Activated CD8-positive, alpha-beta memory T cell treated with anti-CD3 and anti-CD28 coated beads for 48 hours (primary cell): ENCODE results near the gene PRKRA.
"Not testable (repeated sequence)": the region's sequence is repeated elsewhere in the genome, so short reads cannot be mapped to it uniquely, and the experiment has no call there.

Experiments
- DNase-seq, 3 experiments: peaks; one replicate each; pipeline ENCODE4 v3.0.0-alpha.2; 2020; ENCODE audit warnings: low read depth in 2 of 3, low spot score in 2 of 3

The PRKRA gene

DNA sequence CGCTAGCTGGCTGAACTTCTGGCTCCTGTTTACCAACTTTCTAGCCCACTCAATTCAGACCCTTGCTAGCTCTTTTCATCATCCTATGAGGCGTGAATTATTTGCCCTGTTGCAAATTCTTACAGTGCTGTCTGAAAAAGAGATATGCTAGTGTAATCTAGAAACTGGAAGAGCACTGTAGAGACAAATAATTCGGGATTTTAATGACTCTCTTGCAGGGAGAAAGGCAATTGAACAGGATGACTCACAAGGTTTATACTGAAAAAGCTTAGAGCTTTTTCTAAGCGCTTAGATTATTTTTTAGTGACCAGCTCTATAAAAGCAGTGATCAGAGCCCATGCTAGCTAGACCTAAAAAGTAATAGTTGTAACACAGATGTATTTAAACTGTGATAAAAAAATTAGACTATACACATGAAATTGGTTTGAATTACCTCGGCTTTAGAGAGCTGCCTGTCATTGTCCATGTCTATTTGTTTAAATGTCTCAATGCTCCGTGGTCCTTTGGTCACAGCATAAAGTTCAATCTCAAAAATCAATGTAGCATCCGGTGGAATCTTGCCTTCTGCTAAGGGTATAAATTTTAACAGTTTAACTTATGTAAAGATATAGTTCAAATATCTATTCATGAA is 18.4 kb upstream of the PRKRA start:
- no peak for DNase-seq

DNA sequence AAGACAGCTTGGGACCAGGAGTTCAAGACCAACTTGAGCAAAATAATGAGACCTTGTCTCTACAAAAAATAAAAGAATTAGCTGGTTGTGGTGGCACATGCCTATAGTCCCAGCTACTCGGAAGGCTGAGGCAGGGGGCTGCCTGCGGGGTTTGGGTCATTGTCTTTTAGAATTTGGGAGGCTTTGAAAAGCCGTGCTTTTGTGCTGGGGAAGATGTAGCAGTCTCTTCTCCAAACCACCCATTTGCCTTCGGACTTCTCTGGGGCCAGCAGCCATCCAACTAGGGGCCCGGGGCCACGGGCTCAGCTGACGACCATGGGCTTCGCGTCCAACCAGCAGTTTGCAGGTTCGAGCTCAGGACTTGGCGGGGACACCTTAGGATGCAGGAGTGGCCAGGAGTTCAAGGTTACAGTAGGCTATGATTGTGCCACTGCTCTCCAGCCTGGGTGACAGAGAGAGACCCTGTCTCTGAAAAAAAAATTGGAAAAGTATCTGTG is 6.5 kb upstream of the PRKRA start:
- no peak for DNase-seq

DNA sequence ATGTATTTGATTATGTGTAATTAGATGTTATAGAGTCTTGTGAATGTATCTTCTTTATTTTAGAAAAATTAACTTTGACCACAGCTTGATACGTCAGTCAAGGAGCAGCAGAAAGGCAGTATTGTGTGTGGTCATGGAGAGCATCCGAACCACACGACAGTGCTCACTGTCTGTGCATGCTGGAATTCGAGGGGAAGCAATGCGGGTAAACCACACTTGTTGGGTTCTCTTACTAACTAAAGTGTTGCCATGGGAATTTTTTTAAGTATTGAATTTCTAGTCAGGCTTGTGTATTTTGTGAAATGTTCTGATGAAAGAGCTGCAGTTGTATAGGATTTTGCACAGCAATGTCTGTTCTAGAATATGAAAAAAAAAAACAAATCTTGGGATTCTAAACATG is 5.0 kb upstream of the PRKRA start:
- no peak for DNase-seq

DNA sequence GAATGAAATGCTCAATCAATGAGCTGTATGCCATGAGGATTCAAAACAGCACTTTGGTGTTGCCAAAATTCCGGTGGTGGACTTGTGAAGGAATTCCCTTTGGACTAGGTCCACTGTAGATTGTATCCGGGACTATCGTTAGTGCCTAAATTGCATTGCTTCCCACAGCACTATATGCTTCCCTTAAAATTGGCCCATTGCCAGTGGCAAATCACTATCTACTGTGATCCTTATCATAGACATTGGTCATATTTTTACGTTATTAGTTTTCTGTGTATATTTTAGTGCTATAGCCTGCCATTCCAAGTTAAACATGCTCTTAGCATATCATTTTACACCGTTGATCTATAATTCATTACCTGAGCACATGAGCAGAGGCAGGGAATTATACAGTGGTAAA is 1.9 kb upstream of the PRKRA start:
- DNase-seq = no peak

DNA sequence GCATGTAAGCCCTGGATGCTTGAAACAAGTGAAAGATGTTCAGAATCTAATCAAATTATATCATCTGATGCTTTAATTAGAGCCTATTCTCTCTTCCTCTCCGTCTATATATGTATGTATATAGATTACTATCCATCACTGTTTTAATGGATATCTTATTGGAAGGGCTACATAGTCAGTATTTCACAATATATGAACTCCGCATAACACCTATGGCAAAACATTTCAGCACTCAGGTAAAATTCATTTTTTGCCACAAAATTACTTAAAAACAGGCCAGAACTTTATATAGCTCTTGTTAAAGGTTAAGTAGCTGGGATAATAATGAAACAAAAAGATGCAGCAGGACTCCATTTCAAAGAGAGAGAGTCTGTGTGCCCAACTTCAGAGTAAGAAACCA is 1.4 kb upstream of the PRKRA start:
- no peak for DNase-seq

DNA sequence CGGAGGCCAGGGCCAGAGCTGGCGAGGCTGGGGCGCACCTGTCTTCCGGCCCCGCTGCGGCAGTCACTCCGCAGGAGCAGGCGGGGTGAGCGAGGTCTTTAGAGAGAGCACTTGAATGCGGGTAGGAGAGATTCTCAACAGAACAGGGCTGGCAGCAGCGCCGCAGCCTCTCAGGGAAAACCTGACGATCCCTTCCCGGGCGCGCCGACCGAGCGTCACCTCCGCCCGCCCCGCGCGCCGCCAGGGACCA is 526 bp downstream of the PRKRA start:
- peak in 2 of 3 experiments; percentile 42 to 68 for DNase-seq

DNA sequence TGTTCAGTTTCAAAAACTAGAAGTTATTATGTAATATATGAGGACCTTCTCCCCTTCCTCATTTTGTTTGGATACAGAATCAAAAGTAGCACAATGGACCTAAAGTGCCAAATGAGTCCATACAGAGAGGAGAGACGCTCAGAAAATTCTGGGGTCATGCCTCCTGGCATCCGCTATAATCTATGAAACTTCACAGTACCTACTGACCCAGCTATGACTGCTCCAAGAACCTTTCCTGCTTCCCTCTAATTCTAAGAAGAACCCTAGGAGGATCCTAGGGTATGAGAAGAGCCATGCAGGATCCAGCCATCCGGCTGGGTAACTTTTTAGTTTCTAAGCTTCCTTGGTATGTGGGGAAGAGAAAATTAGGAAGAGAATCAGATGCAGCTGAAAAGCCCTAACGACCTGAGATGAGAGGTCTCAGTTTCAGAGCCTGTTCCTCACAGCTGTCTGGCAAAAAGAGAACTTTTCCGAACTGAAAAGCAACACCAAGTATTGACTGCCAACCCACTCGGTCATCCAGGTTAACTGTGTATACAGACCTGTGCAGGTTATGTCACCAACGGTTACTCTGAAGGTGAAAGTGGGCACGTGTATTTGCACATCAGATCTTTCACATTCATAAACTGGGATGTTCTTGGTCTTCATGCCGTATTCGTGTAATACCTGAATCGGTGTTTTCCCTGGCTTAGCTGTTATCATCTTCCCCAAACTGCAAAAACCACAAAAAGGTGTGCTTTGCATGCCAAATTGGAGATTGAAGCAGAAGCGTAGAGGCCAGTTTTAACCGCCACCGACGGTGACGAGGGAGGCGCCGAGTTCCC is 1.1 kb downstream of the PRKRA start:
- no peak for DNase-seq

DNA sequence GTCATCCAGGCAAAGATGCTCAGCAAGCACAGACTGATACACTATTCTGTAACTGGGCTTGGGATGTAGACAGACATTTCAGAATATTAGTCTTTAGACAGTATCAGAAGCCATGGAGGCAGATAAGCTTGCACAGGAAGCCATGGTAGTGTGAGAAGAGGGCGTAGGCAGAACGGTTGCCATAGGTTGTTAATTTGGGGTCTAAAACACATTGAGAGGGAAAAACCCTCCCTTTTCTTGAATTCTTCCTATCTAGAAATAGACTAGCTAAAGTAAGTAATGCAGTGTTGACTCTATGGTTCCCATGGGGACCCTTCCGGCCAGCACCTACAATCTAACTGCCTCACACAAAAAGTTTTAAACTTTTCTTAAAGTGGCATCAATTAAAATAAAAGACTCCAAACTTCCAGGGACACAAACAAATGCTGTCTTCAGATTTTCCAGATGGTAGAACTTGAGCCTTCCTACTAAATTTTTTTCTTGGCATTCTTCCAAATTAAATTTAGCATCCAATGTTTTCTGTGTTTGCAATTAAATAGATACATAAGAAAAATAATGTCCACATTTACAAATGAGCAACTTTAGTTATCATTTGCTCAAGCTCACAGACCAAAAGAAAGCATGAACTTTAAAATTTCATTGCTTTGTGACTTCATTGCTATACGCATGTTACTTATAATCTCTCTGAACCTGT is 1.9 kb downstream of the PRKRA start:
- DNase-seq = no peak

DNA sequence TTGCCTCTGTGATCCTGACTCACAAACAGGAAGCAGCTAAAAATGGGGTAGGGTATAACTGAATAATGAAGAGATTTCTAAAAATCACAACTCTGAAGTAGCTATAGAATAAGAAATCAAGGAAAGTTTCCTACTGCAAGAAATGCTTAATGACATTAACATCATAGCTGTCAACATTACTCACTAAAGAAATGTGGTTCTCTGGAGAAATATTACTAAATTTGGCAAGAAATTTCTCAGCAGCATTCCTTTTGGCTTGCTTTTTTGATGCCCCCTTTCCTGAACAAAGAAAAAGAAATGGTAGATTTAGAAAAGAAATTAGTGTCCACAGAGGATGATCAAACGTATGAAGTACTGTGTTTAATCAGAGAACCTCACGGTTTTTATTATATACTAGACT is 9.5 kb downstream of the PRKRA start:
- DNase-seq = no peak

DNA sequence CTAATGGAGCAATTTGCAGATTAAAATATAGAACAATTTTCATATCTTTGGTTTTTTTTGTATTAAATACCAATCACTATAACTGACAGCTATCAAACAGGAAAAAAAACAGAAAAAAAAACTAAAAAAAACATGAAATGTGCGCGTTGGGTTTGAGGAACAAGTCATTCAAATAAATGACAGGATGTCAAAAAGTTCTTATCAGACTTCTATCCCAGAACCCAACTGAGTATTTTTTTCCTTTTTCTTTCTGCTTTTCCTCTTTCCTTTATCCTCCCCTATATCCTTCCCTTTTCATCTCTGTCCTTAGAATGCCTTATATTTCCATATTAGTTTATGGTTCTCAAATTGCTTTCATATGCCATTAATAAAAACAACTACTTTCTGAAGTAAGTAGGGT is 14.3 kb downstream of the PRKRA start:
- DNase-seq = no peak

DNA sequence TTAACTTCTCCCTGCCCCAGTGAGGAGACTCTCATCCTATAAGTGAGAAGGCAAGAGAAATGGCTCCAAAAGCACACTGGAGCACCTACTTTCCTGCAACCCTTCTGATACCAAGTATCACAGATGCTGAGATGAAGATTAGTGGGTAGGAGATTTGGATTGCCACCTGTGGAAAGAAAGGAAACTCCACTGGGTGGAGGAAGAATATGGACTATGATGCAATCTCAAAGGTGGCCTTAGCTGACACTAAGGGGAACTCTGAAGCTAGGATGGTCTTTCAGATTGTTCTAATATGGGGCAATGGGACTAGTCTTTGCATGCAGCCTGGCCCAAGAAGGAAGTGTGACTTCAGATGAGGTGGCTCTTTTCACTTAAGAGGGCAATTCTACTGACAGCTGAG is 21.6 kb downstream of the PRKRA start:
- DNase-seq = no peak

DNA sequence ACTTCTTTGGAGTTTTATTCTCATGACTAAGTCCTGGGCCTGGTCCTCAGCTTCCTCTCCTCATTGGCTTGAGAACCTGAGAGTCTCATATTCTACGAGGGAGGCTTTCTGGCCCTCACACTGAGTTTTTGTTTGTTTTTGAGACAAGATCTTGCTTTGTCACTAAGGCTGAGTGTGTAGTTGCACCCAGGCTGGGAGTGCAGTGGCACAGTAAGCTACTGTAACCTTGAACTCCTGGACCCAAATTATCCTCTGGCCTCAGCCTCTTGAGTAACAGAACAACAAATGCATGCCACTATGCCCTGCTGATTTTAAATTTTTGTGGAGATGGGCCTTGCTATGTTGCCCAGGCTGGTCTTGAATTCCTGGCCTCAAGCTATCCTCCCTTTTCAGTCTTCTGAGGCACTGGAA is 22.6 kb downstream of the PRKRA start:
- no peak for DNase-seq

DNA sequence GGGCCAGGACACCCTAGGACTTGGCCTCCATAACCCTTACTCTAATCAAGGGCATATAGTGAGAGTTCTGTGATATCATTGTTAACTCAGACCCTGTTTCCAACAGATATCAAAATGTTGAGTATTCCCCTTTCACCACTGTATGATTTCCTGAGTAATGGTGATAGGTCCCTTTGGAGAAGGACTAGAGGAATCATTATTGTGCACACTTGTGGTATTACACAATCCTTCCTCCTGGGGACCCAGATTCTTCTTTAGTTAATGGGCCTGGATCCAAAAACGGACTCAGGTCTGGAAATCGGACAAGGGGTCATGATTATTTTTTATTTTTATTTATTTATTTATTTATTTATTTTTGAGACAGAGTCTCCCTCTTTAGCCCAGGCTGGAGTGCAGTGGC is 23.5 kb downstream of the PRKRA start:
- DNase-seq = no peak

DNA sequence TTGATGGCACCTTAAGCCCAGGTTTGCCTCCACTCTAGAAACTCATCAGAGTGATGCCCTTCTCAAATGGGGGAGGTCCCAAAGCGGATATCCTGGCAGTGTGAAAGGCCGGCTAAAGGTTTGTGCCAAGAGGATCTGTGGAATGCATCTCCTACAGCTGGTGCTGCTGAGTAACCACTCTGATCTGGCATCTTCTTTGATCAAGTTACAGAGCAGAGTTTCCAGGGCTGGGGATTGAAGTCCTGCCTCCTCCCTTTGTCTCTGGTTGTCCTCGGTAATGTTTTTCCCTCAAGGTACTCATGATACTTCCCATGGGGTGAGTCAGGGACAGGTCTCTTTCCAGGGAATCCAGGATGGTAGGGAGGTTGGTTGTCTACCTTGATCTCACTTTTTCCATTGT is 24.6 kb downstream of the PRKRA start:
- DNase-seq = no peak

DNA sequence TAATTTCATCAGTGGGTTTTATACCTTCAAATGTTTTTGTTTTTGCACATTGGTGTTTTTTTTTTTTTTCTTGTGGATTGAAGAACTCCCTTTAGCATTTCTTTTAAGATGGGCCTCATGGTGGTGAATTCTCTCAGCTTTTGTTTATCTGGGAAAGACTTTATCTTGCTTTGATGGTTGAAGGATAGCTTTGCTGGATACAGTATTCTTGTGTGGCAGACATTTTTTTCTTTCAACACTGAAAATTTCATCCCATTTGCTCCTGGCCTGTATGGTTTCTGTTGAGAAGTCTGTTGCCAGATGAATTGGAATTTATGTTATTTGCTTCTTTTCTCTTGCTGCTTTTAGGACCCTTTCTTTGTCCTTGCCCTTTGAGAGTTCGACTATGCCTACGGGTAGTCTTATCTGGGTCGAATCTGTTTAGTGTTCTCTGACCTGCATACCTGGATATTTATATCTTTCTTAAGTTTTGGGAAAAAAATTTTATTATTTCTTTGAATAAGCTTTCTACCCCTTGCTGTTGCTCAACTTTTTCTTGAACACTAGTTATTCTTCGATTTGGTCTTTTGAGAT is 25.6 kb downstream of the PRKRA start:
- no peak for DNase-seq

DNA sequence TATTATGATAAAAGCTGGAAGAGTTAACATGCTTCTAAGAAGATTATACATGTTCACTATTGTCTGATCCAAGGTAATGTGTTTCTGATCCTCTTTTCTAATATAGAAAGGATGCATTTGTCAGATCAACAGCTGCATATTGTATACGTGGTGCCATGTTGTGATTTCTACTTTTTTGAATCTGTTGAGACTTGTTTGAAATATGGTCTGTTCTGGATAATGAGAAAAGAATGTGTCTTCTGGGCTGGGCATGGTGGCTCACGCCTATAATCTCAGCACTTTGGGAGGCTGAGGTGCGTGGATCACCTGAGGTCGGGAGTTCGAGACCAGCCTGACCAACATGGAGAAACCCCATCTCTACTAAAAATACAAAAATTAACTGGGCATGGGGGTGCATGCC is 27.2 kb downstream of the PRKRA start:
- not testable (repeated sequence) for DNase-seq

DNA sequence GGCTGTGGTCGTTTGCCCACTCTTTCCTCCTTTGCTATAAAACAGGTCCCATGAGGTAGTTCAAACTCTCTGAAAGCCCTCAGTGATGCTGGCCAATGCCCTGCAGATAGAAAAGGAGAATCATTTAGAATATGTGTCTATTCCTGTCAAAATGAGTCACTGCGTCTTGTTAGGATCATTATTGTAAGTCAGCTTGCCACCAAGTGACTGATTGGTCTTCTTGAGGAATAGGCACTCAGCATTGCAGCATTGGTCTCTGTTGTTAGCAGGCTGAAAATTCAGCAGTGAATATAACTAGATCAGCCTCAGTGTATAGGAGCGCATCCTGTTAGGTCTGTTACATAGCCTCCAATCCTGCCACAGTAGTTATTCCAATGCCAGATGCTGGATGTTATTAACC is 28.9 kb downstream of the PRKRA start:
- no peak for DNase-seq

DNA sequence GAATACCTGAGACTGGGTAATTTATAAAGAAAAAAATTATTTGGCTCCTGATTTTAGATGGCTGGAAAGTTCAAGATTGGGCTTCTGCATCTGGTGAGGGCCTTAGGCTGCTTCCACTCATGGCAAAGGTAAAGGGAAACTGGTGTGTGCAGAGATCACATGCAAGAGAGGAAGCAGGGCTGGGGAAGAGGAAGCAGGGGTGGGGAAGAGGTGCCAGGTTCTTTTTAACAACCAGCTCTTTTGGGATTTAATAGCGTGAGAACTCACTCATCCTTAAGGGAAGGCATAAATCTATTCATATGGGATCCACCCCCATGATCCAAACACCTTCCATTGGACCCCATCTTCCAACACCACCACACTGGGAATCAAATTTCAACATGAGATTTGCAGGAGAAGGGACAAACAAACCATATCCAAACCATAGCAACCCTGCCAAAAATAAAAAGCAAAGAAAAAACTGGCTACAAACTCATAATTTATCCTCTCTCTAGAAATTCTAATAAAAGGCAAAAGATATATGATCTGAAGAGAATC is 30.4 kb downstream of the PRKRA start:
- no peak for DNase-seq

DNA sequence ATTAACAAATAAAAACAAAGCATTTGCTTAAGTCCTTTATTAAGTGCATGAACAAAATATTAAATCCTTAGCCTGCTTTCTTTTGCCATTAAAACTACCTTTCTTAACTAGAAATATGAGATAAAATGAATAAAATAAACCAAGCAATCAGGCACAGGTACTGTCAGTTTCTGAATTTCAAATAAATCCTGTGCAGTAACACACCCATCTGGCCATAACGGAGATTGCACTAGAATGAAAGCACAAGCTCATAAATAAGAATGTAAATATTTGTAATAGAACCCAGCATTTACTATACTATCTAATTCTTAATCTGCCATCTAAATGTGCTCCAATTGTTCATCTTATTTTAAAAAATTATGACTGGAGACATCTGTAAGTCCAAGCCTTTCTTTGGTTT is 31.9 kb downstream of the PRKRA start:
- DNase-seq = no peak

DNA sequence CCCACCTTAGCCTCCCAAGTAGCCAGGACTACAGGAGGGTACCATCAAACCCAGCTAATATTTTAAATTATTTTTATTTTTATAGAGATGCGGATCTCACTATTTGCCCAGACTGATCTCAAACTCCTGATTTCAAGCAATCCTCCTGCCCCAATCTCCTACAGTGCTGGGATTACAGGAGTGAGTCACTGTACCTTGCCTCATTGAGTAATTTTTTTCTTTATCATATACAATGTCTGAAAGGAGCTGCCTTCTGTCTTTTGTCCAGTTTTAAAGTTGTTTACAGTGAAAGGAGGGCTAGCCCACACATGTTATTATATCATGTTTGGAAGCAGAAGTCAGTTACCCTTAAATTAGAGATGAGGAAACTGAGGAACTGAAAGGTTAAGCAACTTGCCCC is 32.5 kb downstream of the PRKRA start:
- no peak for DNase-seq

DNA sequence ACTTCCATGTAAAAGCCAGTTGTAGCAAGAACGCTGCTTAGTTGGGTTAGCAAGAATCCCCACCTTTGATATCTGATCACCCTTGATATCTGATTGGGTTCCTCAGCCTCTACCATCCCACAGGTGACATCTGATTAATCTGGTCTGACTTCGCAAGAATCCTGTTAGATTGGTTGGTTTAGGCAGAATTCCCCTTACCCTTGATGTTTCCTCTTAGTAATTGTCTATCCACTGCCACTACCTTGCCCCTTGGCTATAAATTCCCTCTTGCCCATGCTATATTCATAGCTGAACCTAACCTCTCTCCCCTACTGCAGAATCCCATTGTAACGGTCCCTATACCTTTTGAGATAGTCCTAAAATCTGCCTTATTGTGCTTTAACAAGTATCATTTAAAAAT is 33.1 kb downstream of the PRKRA start:
- no peak for DNase-seq

DNA sequence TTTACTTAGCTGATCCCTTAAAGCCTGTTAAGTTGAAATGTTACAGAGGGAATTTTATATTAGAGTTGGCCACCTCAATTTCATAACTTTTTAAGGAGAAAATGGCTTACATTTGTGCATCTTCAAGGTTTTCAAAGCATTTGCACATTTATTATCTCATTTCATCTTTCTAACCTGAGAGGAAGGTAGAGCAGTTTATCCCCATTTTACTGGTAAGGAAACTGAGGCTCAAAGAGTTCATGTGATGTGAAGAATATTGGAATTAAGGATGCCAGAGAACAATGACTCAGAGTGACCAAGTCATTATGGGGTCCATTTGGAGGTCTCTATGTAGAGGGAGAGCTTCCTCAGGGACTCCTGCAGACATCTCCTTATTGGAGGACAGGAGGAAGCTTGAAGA is 35.0 kb downstream of the PRKRA start:
- DNase-seq = no peak
